Activated CD4-positive, alpha-beta memory T cell treated with anti-CD3 and anti-CD28 coated beads for 36 hours (primary cell): ENCODE measurements around the gene CMTM7. TPM values are rescaled to one million over a fixed set of nuclear protein-coding genes. Genes with fewer than 3 reads are reported as not detected.
A peak's percentile ranks its signal among the peaks of the same experiment; 100 is the strongest.

Source experiments
- CTCF ChIA-PET: fragments of 350-600 bp; sonication (Branson Sonifier 250); formaldehyde crosslinking; loops from one replicate; lab custom pipeline; 2021; ENCODE audit warnings: antibody characterized with exemption, inconsistent platforms; lab: Charles Lee
- POLR2A ChIA-PET: fragments of 350-600 bp; sonication (Branson Sonifier 250); formaldehyde crosslinking; loops from one replicate; lab custom pipeline; 2021; ENCODE audit warnings: antibody characterized with exemption; lab: Charles Lee
- DNase-seq: peaks from one replicate; pipeline ENCODE4 v3.0.0-alpha.2; 2020
- H3K27ac Mint-ChIP-seq: one replicate; pipeline ENCODE4 v1.8.0; 2021; ENCODE audit warnings: mixed read lengths
- H3K27me3 Mint-ChIP-seq: one replicate; pipeline ENCODE4 v1.8.0; 2021; ENCODE audit warnings: mixed read lengths
- H3K36me3 Mint-ChIP-seq: one replicate; pipeline ENCODE4 v1.8.0; 2021; ENCODE audit warnings: mixed read lengths
- H3K4me1 Mint-ChIP-seq: one replicate; pipeline ENCODE4 v1.8.0; 2021; ENCODE audit warnings: low read depth, mixed read lengths
- H3K4me3 Mint-ChIP-seq: one replicate; pipeline ENCODE4 v1.8.0; 2021; ENCODE audit warnings: mild to moderate bottlenecking, mixed read lengths
- H3K9me3 Mint-ChIP-seq: one replicate; pipeline ENCODE4 v1.8.0; 2021; ENCODE audit warnings: mixed read lengths
- intact Hi-C: fragments of 100-400 bp; cut with micrococcal nuclease; formaldehyde crosslinking; loops from one replicate; pipeline ENCODE4 v1.15.1; 2023
- total RNA-seq, 2 experiments: library from RNA; stranded (reverse); gene quantifications; one replicate each; pipeline ENCODE4 v1.2.3, GENCODE V29; 2021

CMTM7 gene
- total RNA-seq, 2 experiments from 2014 or later = 46.1 to 47.1 TPM

DNA sequence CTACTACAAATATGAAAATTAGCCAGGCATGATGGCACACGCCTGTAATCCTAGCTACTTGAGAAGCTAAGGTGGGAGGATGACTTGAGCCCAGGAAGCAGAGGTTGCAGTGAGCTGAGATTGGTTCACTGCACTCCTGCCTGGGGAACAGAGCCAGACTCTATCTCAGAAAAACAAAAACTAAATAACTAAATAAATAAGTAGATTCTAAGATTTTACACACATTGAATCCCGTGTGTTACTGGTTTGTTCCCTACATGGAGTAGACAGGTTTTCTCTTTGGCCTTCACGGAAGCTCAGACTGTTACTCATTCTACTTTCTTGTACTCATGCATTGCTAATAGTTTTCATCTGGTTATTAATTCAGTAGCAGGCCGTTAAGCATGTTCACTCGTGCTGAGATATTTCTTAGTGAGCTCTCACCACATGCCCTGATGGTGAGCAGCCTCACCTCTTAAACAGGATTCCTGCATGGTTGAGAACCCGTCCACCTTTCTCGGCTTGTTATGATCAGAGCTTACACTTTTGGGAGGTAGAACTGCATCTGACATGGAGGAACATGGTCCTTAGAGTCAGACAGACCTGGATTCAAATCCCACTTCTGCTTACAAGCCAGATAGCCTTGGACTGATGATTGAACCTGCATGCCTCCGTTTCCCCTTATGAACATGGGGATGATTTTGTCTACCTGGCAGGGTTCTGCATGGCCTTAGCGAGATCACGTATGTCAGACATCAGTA is 49.1 kb downstream of the CMTM7 start:
- Mint-ChIP-seq H3K4me1 (peaks cover 74% of the 10 kb centered on the region), H3K4me3 (no peak overlapping the region), H3K27me3 (no peaks in the 10 kb centered on the region), H3K36me3 (peaks cover 28% of the 10 kb centered on the region), H3K9me3 (no peaks in the 10 kb centered on the region), H3K27ac (no peak overlapping the region)
- ChIA-PET POLR2A (no interaction called here), CTCF (interaction anchor here (3.3 kb wide), 1 partner anchor 27 kb away, joined by 13 read pairs; no protein-coding TSS in a partner anchor)
- no peak for DNase-seq
- intact Hi-C loops = no loop called here

DNA sequence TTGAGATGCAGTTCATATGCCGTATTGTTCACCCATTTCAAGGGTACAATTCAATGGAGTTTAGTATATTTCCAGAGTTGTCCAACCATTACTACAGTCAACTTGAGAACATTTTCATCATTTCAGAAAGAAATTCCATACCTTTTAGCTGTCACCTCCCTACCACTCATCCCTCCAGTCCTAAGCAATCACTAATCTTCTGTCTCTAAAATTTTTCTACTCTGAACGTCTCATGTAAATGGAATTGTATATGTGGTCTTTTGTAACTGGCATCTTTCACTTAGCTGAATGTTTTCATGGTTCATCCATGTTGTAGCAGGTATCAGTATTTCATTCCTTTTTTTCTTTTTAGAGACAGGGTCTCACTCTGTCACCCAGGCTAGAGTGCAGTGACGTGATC is 51.1 kb downstream of the CMTM7 start:
- H3K4me3 Mint-ChIP-seq = no peak overlapping the region
- H3K27ac Mint-ChIP-seq = no peak overlapping the region
- POLR2A ChIA-PET = no interaction called here
- peaks cover 72% of the 10 kb centered on the region for H3K4me1 Mint-ChIP-seq
- H3K27me3 Mint-ChIP-seq = no peaks in the 10 kb centered on the region
- H3K36me3 Mint-ChIP-seq = peaks cover 39% of the 10 kb centered on the region
- CTCF ChIA-PET = interaction anchor here (0.8 to 3.3 kb wide), 2 partner anchors 20 to 25 kb away, joined by 4 to 13 read pairs; no protein-coding TSS in a partner anchor
- H3K9me3 Mint-ChIP-seq = no peaks in the 10 kb centered on the region
- intact Hi-C loops = no loop called here
- DNase-seq = no peak

DNA sequence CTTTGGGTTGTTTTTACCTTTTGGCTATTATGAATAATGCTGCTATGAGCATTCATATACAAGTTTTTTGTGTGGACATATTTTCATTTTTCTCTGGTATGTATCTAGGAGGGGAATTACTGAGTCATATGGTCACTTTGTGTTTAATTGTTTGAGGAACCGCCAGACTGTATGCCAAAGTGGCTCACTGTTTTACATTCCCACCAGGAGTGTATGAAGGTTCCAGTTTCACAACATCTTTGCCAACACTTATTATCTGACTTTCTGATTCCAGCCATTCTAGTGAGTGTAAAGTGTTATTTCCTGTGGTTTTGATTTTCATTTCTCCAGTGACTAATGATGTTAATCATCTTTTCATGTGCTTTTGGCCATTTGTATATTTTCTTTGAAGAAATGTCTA is 51.8 kb downstream of the CMTM7 start:
- DNase-seq = no peak

DNA sequence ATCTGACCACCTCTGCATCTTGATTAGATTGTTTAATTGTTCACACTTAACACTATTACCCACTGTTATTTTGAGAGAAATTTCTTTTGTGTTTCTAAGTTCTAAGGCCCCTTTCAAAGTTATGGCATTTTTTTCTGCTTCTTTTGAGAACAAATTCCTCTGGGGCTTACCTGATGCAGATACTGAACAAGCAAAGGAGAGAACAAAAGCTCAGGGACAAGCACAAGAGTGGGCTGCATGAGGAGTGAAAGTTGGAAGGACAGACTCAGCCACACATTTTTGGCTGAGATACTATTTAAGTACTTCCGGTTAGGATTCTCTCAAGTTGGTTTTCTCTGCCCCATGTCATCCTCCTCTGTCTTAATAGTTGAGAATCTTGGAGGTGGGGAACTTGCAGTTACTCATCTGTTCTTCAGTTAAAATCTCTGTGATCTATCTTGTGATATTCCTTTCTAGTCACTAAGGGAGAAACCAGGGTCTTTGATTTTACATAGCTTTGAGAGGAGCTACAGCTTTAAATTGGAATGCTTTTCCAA is 56.3 kb downstream of the CMTM7 start:
- no peak overlapping the region for H3K4me3 Mint-ChIP-seq
- ChIA-PET CTCF (no interaction called here), POLR2A (no interaction called here)
- no peaks in the 10 kb centered on the region for H3K9me3 Mint-ChIP-seq
- no peak for DNase-seq
- H3K4me1 Mint-ChIP-seq = peaks cover 43% of the 10 kb centered on the region
- no peak overlapping the region for H3K27ac Mint-ChIP-seq
- H3K27me3 Mint-ChIP-seq = no peaks in the 10 kb centered on the region
- H3K36me3 Mint-ChIP-seq = peaks cover 55% of the 10 kb centered on the region
- intact Hi-C loops = no loop called here

More for the DNA sequence above, 51.8 kb downstream of the CMTM7 start:
- no peaks in the 10 kb centered on the region for H3K27me3 Mint-ChIP-seq
- peaks cover 42% of the 10 kb centered on the region for H3K36me3 Mint-ChIP-seq
- POLR2A ChIA-PET = no interaction called here
- peak overlapping the region; percentile 18 for H3K4me3 Mint-ChIP-seq
- H3K9me3 Mint-ChIP-seq = no peaks in the 10 kb centered on the region
- CTCF ChIA-PET = no interaction called here
- intact Hi-C loops = no loop called here
- peak overlapping the region; percentile 43 for H3K27ac Mint-ChIP-seq
- peaks cover 72% of the 10 kb centered on the region for H3K4me1 Mint-ChIP-seq

DNA sequence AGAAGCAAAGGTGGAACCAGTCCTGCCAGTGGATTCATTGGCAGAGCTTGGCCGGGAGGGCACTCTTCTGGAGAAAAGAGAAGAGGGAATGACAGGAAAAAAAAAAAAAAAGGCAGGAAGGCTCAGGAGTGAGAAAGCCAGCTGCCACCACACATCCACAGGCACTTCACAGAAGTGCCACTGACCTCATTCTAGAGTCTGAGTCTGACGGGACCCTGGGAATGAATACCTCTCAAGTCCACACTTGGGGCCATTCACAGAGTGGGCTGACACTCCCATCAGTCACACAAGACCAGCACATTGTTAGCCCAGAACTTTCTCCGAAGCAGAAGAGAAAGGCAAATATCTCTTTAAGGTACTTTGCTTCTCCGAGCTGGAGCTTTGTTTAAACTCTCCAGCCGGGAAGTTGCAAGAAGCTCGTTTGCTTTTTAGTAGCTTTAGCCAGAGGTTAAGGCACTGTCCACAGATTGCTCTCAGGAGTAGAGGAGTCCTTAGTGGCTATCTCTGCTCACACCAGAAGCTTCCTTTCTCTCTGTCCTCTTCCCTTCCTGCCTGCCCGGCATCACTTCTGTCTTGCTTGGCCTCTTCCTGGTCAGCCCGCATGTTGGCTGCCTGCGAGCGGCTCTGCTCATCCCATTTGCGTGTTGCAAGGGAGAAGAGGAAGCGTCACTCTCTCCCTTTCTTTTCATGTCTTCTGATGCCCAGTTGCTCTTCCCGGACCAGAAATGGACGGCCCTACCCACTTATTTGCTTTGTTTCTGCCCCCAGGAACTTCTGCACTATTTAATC is 57.2 kb downstream of the CMTM7 start:
- POLR2A ChIA-PET = no interaction called here
- DNase-seq = no peak
- Mint-ChIP-seq H3K27ac (no peak overlapping the region), H3K27me3 (no peaks in the 10 kb centered on the region), H3K9me3 (no peaks in the 10 kb centered on the region), H3K4me1 (peaks cover 35% of the 10 kb centered on the region), H3K36me3 (peaks cover 52% of the 10 kb centered on the region), H3K4me3 (no peak overlapping the region)
- CTCF ChIA-PET = interaction anchor here (0.8 kb wide), 1 partner anchor 215 kb away, joined by 3 read pairs; no protein-coding TSS in a partner anchor
- intact Hi-C loops = no loop called here

DNA sequence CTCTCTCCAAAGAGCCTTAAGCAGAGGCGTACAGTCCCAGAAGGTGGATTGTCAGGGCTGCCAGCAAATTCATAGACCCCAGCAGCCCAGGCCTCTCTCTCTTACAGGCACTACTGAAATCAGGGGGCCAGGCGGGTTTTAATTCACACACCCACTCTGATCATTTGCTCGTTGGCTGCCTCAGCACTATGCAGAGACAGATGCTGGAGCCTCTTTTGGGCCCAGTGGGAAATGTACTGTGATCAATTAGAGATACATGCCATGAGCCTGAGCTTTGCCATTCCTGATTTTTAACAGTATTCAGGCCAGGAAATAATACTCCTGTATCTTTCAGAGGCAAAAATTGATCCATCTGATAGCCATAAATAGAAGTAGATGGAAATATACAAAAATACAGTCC is 58.0 kb downstream of the CMTM7 start:
- H3K27me3 Mint-ChIP-seq = no peaks in the 10 kb centered on the region
- POLR2A ChIA-PET = no interaction called here
- CTCF ChIA-PET = no interaction called here
- no peak for DNase-seq
- peaks cover 50% of the 10 kb centered on the region for H3K36me3 Mint-ChIP-seq
- peaks cover 30% of the 10 kb centered on the region for H3K4me1 Mint-ChIP-seq
- H3K9me3 Mint-ChIP-seq = no peaks in the 10 kb centered on the region
- no peak overlapping the region for H3K27ac Mint-ChIP-seq
- intact Hi-C loops = no loop called here
- no peak overlapping the region for H3K4me3 Mint-ChIP-seq

DNA sequence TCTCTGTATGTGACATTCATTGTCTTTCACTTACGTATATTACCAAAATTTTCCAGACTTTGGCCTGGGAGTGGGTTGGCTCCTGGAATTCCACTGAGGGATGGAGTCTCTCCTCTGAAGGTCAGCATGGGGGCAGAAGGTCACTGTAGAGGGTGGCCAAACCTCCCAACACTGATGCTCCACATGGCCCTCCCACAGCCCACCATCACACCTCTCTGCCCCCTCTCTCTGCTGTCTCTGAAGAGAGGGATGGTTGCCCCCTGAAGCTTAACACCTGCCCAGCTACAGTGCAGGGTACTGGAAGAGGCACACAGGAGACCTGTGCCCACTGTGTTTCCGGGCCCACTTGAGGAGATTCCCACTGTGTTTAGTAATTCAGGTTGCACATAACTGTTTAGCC is 58.8 kb downstream of the CMTM7 start:
- POLR2A ChIA-PET = no interaction called here
- Mint-ChIP-seq H3K4me3 (no peak overlapping the region), H3K36me3 (peaks cover 46% of the 10 kb centered on the region), H3K27me3 (no peaks in the 10 kb centered on the region), H3K4me1 (peaks cover 34% of the 10 kb centered on the region), H3K27ac (no peak overlapping the region), H3K9me3 (no peaks in the 10 kb centered on the region)
- DNase-seq = no peak
- intact Hi-C loops = no loop called here
- CTCF ChIA-PET = interaction anchor here (0.8 to 1.9 kb wide), 2 partner anchors 17 to 116 kb away, joined by 3 to 5 read pairs; no protein-coding TSS in a partner anchor

DNA sequence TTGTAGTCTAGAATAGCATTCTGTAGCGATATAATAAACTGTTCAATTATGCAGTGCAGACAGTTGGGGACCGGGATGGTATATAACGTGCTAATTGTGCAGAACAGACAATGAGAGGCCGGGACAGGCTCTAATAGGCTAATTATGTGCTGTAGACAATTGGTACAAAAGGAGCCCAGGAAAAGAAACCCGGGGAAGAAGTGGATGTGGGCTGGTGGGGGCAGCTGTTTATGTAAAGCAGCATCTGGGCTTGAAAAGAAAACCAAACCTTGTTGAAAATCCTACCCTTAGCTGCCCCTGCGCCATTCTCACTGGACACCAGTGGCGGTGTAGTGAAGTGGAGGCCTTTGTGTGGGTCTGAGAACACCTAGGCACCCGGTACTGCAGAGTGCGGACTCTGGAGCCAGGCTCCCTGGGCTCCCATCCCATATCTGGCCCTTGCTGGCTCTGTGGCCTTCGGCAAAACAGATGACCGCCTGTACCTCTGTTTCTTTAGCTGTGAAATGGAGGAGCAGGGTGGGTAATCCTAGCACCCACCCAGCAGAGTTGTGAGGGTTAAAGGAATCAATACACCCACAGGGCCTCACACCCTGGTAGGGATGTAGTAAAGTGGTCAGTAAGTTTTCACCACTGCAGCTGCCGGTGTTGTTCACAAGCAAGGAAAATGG is 59.5 kb downstream of the CMTM7 start:
- Mint-ChIP-seq H3K36me3 (peaks cover 43% of the 10 kb centered on the region), H3K9me3 (no peaks in the 10 kb centered on the region), H3K4me1 (peaks cover 40% of the 10 kb centered on the region), H3K27ac (no peak overlapping the region), H3K27me3 (no peaks in the 10 kb centered on the region), H3K4me3 (no peak overlapping the region)
- ChIA-PET CTCF (interaction anchor here (0.9 to 1.9 kb wide), 2 partner anchors 9 to 17 kb away, joined by 4 to 5 read pairs; no protein-coding TSS in a partner anchor), POLR2A (no interaction called here)
- intact Hi-C loops = no loop called here
- DNase-seq = no peak

DNA sequence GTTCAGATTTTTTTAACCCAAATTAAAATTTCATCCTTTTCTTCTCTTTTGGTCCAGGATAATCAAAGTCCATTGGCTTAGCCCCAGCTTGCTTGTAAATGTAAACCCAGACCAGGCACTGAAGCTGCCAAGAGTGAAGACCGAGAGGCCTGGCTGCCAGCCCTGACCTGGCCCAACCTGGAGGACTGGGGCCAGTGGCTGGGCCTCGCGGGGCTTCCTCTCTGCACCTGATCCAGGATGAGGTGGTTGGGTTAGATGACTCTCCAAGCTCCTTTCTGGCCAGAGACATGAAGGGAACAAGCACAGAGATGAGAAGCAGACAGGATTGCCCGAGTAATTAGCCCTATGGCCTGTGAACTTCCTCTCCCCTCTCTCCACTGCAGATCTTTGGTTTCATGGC is 60.4 kb downstream of the CMTM7 start:
- H3K27me3 Mint-ChIP-seq = no peaks in the 10 kb centered on the region
- POLR2A ChIA-PET = no interaction called here
- no peak overlapping the region for H3K4me3 Mint-ChIP-seq
- CTCF ChIA-PET = interaction anchor here (0.6 to 1.9 kb wide), 3 partner anchors 8 to 26 kb away, joined by 3 to 5 read pairs (median 4); no protein-coding TSS in a partner anchor
- no peaks in the 10 kb centered on the region for H3K9me3 Mint-ChIP-seq
- intact Hi-C loops = no loop called here
- no peak for DNase-seq
- peak overlapping the region; percentile 8 for H3K27ac Mint-ChIP-seq
- peaks cover 35% of the 10 kb centered on the region for H3K36me3 Mint-ChIP-seq
- peaks cover 39% of the 10 kb centered on the region for H3K4me1 Mint-ChIP-seq

DNA sequence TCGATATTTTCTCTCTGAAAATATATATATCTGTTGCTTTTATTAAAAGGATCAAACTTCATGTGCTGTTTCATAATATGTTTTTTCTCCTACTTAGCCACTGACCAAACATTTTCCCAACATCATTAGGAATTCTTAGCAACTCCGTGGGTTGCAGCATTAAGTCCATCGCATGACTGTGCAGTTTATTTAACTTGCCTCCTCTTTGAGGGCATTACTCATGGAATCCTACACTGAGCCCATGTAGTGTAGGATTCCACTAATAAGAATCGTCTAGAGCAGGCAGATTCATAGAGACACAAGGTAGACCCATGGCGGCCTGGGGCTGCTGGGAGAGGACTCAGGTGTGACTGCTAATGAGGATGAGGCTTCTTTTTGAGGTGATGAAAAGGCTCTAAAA is 61.7 kb downstream of the CMTM7 start:
- peaks cover 42% of the 10 kb centered on the region for H3K4me1 Mint-ChIP-seq
- POLR2A ChIA-PET = no interaction called here
- no peak overlapping the region for H3K27ac Mint-ChIP-seq

DNA sequence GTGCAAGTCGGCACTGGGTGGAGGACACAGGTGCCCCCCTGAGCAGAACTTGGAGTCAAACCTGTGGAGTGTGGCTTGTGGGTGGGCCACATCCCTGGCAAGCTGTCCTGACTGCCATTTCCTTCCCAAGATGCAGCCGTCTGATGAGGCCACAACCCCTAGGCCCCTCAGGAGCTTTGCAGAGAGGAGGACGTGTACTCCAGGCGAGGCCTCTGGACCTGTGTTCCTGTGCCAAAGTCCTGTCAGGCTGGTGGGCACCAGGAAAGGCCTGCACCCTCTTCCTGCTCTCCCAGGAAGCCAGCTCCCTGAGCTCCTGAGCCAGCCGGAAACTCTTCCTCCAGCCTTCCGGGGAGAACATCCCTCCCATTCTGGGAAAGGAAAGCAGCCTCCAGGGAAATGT is 62.5 kb downstream of the CMTM7 start:
- ChIA-PET POLR2A (no interaction called here), CTCF (interaction anchor here (1.1 to 5.0 kb wide), 2 partner anchors 14 to 16 kb away, joined by 4 to 35 read pairs; no protein-coding TSS in a partner anchor)
- H3K27me3 Mint-ChIP-seq = no peaks in the 10 kb centered on the region
- peaks cover 41% of the 10 kb centered on the region for H3K4me1 Mint-ChIP-seq
- no peak for DNase-seq
- no peak overlapping the region for H3K4me3 Mint-ChIP-seq
- no peaks in the 10 kb centered on the region for H3K9me3 Mint-ChIP-seq
- intact Hi-C loops = no loop called here
- H3K36me3 Mint-ChIP-seq = peaks cover 32% of the 10 kb centered on the region
- H3K27ac Mint-ChIP-seq = peak overlapping the region; percentile 46

More for the DNA sequence above, 61.7 kb downstream of the CMTM7 start:
- intact Hi-C loops = no loop called here
- Mint-ChIP-seq H3K9me3 (no peaks in the 10 kb centered on the region), H3K27me3 (no peaks in the 10 kb centered on the region), H3K4me3 (no peak overlapping the region), H3K36me3 (peaks cover 35% of the 10 kb centered on the region)
- CTCF ChIA-PET = interaction anchor here (5.0 kb wide), 1 partner anchor 15 kb away, joined by 35 read pairs; no protein-coding TSS in a partner anchor
- no peak for DNase-seq
